HG03064 (cell line): ENCODE measurements around the gene PHKA1.
"Not testable (repeated sequence)": the region's sequence is repeated elsewhere in the genome, so short reads cannot be mapped to it uniquely, and the experiment has no call there.

ENCODE experiments used
- ATAC-seq: cut with Tn5 transposase; IDR thresholded peaks from one replicate; pipeline ENCODE4 v1.9.1; 2021; ENCODE audit warnings: low read depth; ENCODE audit not compliant: unreplicated experiment

PHKA1 gene

DNA sequence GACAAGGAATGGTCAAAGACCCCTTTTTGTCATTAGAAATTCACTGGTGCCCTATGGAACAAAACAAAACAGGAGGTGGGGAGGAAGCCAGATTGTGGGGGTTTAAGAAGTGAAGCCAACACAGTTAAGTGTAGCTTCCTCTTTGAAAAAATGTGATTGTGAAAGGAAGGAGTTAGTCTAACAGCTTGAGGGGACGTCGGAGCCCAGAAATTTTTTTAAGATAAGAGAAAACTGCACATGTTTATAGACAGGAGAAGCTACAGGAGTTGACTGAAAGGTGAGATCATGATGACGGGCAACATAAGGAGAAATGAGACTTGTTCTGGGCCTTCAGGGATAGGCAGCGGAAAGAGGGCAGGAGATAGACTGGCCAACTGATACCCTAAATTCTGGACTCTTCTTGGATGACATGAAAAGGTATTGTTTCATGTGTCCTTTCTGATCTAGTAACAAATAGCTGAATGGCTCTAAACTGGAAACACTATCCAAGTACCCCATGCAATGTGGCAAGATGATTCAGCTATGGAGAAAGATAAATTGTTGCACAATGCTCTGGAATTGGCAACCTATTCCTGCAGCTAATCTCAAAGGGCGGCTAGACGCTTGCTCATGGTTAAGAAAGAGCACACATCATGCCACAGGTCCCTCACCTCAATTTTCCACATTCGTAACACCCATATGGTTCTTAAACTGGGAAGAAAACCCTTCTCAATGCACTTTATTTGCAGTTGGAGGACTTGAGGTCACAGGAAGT lies 137.8 kb downstream of the PHKA1 start:
- ATAC-seq: no peak

DNA sequence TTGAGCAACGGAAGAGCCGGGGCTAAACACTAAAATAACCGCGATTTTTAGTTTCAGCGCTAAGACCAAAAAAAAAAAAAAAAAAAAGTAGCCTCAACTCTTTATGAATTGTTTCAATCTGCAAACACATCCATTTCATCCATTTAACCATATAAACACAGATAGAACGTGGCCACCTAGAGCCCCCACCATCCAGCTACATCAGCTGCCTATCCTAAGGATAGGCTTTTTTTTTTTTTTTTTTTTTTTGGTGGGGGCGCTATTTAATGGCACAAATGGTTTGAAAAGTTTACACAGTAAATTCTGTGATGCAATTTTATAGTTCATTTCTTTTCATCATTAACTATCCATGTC lies 141.0 kb downstream of the PHKA1 start:
- ATAC-seq: peak; percentile 9

DNA sequence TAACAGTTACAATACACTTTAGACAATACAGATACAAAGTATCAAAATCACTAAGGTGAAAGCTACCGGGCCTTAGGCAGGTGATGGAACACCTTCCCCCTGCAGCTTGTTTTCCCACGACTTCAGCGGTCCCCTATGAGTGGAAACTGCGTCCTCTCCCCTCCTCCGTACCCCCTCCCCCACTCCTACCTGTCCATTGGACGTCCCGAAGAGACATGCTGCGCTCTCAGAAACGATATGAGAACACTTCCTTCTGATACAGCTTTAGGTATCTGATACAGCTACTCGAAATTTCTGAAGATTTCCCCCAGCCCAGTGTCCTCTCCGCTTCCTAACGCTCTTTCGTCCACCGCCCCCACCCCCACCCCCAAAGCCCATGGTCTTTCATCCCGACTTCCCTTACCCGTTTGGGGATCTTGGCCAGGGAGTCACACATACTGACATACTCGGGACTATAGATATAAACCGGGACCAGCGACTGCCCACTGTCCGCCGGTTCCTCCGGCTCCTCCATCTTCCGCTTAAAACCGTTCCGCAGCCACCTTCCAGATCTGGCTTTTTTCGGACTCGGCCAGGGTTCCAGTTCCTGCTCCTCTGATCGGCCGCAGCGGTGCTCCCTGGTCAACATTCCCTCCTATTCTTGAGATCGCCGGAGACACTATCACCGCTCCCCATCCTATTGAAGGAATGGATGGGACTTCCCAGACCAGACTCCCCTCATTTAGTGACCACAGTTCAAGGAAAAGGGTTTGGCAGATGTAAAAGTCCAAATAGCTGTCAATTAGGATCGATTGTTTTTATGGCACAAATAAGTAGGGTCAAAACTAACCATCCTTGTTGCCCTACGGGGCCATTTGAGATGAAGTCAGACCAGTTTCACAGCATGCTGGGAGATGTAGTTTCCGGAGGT lies 141.6 kb downstream of the PHKA1 start, which contains the start of gene HDAC8:
TSS of gene HDAC8 (minus strand) at position 596 of the 910 bp plus-strand sequence. CDS start at position 514, 82 bp downstream.
- peak; percentile 93 for ATAC-seq

DNA sequence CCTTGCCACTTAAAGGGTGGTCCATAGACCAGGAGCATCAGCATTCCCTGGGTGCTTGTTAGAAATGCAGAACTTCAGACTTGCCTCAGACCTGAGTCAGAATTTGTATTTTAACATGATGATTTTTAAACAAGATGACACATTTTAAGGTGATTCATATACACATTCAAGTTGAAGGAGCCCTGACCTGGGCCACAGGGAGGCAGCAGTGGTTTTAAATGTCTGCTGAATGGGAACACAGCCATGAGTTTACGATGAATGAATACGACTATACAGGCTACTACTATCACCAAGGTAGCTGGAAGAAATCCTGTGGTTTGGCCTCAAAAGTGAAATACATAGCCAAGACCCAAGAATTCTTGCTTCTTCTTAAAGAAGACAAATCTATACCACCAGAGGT lies 144.3 kb downstream of the PHKA1 start:
- ATAC-seq: no peak

DNA sequence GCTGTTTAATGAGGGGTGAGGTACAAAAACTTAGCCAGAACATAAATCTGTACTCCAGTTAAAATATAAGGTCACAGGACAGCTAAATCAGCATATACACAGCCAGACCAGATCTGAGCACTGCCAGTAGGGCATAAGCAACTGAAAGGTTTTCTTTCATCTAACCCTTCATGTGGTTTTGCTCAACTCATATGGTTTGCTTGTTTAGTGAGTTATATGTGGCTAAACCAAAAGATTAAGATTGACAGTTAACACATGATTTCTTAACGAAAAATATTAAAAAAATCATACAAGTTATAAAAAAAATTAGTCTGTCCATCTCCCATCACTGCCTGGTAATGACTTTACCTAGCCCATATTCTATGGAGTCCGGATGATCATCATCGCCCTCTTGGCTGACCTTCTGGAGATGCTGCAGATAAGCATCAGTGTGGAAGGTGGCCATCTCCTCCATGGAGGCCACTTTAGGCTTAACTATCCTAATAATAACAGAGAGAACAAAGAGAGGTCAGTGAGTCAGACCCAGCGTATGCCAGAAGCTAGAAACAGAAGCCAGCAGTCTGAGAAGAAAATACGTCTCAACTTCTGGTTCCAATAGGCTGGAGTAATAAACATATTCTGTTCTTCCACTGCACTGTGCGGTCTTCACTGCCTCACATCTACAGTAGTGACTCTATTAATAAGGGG lies 145.6 kb downstream of the PHKA1 start:
- ATAC-seq: no peak

DNA sequence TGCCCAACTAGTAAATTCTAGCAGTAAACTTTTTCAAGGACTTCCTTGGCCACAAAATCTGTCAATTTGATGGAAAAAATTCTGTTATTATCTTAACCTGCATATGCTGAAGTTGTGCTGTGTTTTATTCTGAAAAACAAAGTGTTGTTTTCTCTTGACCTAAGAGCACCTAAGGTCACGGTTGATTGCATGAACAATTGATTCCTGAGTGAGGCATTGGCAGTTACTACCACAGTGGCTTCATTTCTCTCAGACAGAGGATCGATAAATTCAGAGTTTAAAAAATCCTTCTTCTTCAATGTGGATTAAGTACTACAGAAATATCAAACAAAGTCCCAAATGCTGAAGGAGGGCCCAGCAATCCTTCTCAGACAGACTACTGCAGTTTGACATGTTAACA lies 147.7 kb downstream of the PHKA1 start:
- no peak for ATAC-seq

DNA sequence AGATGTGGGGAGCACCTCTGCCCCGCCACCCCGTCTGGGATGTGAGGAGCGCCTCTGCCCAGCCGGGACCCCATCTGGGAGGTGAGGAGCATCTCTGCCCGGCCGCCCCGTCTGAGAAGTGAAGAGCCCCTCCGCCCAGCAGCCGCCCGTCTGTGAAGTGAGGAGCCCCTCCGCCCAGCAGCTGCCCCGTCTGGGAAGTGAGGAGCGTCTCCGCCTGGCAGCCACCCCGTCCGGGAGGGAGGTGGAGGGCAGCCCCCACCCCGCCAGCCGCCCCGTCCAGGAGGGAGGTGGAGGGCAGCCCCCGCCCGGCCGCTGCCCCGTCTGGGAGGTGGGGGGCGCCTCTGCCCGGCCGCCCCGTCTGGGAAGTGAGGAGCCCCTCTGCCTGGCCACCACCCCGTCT lies 154.5 kb downstream of the PHKA1 start:
- ATAC-seq: not testable (repeated sequence)

GRCh38 chrX:72554448-72555140 lies 159.5 kb downstream of the PHKA1 start:
- ATAC-seq: no peak

DNA sequence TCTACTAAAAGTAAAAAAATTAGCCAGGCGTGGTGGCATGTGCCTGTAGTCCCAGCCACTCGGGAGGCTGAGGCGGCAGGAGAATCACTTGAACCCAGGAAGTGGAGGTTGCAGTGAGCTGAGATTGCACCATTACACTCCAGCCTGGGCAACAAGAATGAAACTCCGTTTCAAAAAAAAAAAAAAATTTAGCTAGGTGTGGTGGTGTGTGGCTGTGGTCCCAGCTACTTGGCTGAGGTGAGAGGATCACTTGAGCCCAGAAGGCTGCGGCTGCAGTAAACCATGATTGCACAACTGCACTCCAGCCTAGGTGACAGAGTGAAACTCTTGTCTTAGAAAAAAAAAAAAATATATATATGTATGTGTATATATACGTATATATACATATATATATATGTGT lies 161.7 kb downstream of the PHKA1 start:
- ATAC-seq: not testable (repeated sequence)

- no peak for ATAC-seq
Observed at GRCh38 chrX:72545990-72546389, 168.1 kb downstream of the PHKA1 start.

DNA sequence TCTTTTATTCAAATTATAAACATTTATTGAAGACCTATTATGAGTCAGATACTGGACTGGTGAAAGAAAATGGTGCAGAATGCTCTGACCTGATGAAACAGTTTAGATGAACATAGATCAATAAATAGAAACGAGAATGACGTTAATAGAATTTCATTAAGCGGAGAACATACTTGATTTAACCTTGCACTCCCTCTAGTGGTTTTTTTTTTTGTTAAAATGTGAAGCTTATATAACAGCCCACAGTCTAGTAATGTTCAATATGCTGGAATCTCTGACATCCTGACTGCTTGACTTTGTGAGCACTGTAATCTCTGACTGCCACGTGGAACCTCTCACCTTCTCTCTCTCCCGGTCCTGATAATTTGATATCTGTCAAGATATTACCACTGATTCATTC lies 173.8 kb downstream of the PHKA1 start:
- no peak for ATAC-seq

GRCh38 chrX:72539822-72540221 lies 174.3 kb downstream of the PHKA1 start:
- ATAC-seq: no peak

DNA sequence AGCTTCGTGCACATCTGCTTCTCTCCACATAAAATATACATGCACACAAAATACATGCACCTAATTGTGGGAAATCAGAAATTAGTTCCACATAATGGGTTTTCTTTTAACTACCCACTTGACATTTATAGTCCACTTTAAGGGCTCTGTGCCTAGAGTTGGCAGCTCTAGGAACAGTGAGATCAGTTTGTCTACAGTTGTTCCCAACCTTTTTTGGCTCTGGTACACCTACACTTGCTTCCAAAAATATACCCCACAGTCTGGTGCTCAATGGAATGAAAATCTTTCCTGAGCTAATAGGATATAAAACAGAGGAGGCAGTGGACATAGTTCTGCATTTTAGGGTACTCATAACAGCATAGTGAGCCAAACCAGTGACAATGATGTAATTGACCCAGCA lies 177.6 kb downstream of the PHKA1 start:
- ATAC-seq: no peak

DNA sequence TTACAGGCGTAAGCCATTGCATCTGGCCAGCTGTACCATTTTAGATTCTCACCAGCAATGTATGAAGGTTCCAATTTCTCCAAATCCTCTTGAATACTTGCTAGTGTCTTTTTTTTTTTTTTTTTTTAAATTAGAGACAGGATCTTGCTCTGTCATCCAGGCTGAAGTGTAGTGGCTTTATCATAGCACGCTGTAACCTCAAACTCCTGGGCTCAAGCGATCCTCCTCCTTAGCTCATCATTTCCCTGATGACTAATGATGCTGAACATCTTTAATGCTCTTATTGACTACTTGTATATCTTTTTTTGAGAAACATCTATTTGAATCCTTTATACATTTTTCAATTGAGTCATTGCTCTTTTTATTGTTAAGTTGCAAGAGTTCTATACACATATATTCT lies 181.7 kb downstream of the PHKA1 start:
- no peak for ATAC-seq
